C4-2B (cell line): ENCODE results near the gene PGGT1B.

Source experiments
- H3K27ac ChIP-seq: fragments of 450-650 bp; 2 replicates; pipeline ENCODE4 v1.5.1; 2017
- ZFX ChIP-seq: fragments of 450-650 bp; IDR thresholded peaks from 2 replicates; pipeline ENCODE4 v1.6.1; 2017
- TF ChIP-seq, protein P1 (sequence below): fragments of 450-650 bp; conservative IDR thresholded peaks from 2 replicates; pipeline ENCODE4 v1.5.1; 2017; ENCODE audit warnings: mild to moderate bottlenecking

PGGT1B gene

DNA sequence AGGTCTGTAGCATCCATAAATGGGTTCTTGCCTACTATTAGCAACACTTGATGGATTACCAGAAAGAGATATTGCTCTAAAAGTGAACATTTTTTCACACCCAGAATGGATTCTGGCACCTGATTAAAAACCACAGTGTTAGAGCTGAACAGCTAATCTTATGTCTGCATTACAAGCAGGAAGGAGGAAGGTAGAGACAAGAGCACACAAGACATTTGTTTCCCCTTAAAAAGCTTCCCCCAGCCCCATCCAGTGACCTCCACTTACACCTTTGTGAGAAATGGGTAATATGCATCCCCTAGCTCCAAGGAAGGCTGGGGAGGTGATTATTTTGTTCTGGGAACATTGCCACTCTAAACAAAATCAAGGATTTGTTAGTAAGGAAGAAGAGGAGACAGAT, 80.9 kb downstream of the PGGT1B start:
- no peak overlapping the region for H3K27ac ChIP-seq

DNA sequence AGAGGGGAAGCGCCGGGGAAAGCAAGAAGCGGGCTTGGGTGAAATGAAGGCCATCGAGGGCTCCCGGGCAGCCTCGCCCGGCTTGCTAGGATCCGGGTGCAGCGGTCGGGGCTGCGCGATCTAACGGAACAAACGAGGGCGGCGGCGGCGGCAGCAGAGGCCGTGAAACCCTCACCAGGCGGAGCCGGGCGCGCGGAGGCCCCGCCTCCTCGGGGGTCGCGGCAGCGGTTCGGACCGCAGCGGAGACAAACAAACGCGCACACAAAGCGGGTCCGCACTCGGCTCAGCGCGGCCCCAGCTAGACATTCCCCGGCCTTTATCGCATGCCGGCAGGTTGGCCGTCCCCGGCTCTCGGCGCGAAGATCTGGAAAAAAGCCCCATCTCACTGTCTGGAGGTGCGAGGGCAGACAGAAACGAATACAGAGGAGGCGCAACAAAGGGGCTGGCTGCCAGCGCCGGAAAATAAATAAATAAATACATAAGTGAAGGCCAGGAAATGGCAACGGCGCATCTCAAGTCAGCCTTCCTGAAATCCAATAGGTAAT, 82.4 kb downstream of the PGGT1B start:
- no peak overlapping the region for H3K27ac ChIP-seq

More for the DNA sequence above, 80.9 kb downstream of the PGGT1B start:
- no peak for TF ChIP-seq ZFX
- TF ChIP-seq, protein P1, sequence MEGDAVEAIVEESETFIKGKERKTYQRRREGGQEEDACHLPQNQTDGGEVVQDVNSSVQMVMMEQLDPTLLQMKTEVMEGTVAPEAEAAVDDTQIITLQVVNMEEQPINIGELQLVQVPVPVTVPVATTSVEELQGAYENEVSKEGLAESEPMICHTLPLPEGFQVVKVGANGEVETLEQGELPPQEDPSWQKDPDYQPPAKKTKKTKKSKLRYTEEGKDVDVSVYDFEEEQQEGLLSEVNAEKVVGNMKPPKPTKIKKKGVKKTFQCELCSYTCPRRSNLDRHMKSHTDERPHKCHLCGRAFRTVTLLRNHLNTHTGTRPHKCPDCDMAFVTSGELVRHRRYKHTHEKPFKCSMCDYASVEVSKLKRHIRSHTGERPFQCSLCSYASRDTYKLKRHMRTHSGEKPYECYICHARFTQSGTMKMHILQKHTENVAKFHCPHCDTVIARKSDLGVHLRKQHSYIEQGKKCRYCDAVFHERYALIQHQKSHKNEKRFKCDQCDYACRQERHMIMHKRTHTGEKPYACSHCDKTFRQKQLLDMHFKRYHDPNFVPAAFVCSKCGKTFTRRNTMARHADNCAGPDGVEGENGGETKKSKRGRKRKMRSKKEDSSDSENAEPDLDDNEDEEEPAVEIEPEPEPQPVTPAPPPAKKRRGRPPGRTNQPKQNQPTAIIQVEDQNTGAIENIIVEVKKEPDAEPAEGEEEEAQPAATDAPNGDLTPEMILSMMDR = no peak

DNA sequence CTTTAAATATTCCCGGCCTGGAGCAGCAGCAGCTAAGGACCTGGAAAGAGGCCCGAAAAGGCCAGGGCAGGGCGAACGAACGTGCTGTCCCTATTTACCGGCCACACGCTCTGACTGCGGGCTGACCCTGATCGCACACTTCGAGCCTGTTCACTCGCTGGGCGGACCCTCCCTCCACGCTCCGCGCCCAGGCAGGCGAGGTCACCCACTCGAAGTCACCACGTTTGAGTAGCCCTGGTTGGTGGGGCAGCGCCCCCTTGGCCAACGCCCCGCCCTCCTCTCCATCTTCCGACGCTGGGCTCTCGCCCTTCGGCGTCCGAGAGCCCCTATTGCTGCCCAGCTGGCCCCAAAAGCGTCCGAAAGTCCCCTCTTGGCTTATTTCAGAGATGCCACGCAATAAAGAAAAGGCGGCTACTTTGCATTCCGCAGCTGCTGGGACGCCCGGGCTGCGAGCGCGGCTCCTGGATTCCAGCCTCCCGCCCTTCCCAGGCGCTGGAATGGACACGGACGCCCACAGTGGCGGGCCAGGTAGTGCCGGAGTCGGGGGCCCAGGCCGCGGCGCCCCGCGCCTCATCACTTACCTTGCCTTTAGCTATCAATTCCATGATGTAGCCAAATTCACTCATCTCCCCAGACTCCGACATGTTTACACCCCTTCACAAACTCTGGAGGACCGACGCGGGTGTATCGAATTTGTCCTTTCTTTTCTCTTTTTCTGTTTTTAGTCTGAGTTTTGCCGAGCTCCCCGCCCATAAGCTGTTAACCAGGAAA, 83.1 kb downstream of the PGGT1B start:
- H3K27ac ChIP-seq = peak overlapping the region; percentile 98

More for the DNA sequence above, 82.4 kb downstream of the PGGT1B start:
- TF ChIP-seq ZFX = no peak
- TF ChIP-seq, protein P1 = no peak

DNA sequence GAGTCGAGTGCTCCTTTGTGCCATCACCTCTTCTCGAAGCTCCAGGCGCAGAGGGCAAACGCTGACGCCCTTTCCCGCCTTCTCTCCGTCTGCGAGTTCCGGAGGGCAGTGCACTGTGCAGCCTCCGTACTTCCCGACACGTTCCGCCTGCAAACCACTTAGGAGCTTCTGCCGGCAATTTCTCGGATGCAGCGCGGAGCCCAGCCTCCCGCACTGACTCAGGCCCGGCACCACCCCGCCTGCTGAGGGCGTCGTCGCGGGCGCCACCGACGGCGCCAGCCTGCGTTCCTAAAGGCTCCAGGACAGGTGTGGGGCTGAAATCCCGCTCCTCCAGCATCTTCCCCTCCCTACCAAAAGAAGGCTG, 83.7 kb downstream of the PGGT1B start:
- H3K27ac ChIP-seq = peak overlapping the region; percentile 98
- TF ChIP-seq ZFX = no peak

More for the DNA sequence above, 83.1 kb downstream of the PGGT1B start:
- no peak for TF ChIP-seq ZFX
- TF ChIP-seq, protein P1 = no peak

DNA sequence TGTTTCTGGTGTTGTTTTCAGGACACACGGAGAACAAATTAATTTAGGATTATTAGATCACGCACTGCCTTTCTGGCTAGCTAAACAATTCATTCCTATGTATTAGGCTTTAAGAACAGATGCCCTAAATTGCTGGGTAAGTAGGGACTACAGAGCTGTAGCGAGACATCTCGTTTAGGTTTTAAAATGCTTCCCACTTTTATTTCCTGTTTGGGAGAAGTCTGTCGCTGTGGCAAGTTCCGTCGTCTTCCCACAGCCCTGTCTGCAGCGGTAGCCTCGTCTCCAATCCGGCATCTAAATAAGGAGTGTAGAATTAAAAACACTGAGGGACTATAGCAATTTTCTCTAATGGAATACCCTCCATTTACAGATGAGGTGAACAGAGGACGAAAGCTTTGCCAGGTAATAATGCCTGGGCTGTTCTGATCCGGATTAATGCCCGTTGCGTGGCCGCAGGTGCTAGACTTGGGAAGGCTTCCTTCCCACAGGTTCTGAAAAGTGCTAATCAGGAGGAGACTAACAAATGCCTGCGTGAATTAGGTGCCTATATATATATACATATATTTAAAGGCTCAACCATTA, 91.7 kb downstream of the PGGT1B start:
- H3K27ac ChIP-seq = peak overlapping the region; percentile 84
- TF ChIP-seq, protein P1 = no peak
- TF ChIP-seq ZFX = no peak

DNA sequence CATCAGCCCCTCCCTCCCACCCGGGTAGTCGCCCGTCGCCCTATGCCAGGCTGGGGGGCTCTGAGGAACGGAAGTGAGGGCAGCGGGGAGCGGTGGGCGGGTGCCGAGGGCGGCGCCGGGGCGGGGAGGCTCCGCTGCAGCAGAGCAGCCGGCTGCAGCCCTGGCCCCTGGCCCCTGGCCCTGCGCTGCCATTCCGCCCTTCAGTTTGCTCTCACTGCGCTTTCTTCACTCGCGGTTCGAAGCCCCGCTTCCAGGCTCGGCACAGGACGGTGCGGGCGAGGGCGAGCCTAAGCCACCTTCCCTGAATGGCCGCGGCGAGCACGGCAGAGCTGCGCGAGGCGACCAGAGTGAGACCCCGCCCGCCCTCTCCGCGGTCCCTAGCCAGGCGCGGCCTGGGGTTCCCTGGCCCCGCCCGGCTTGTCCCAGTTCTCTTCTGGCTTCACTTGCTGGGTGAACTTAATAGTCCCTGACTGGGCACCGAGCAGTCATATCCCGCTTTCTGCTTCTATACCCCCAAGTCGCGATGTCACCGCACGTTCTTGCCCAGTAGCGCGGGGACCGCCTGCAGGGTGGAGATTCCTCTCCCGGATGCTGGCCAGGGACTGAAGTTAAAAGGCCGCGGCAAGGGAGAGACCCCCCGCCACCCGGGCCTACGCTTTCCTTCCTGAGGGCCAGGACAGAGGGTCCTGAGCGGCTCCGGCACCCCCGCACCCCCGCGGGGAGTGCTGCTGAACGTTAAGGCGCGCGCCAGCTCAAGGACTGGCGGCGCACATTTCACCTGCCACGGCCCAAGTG, 92.3 kb downstream of the PGGT1B start:
- peak overlapping the region; percentile 84 for H3K27ac ChIP-seq
- TF ChIP-seq ZFX = peak; percentile 28; the same call in 1 of the 2 replicates
- TF ChIP-seq, protein P1 = no peak

DNA sequence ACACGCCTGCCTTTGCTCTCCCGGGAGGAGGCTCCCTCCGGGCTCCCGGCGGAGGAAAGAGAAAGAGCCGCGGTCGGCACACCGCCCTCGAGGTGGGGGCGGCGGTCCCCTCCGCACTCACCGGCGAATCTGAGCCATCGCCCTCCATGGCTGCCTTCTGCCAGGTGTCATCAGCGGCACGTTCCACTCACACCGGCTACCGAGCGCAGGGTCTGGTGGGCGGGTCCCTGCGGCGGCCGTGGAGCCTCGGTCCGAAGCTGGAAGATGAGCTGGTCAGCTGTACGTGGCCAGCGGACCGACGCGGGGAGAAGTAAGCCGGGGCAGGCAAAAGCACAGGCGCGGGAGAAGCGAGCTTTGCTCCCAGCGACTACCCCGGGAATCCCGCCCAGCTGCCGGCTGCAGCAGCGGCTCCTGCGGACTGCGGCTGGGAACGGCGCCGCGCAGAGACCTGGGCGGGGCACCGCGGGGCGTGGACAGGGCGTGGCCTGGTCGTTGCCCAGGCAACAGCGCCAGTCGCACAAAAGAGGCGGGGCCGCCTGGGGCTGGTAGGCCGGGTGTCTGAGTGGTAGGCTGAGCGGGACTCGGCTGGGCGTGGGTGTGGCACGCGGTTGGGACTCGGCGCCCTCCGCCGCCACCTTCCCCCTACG, 93.1 kb downstream of the PGGT1B start, which contains the start of gene TRIM36:
Gene TRIM36, minus strand, starts transcription at position 422 of the 647 bp plus-strand sequence. Its CDS starts 274 bp downstream, at position 148.
- peak within 1 kb of the TSS; percentile 84 for H3K27ac ChIP-seq

More for the DNA sequence above, 93.1 kb downstream of the PGGT1B start, which contains the start of gene TRIM36:
- TF ChIP-seq ZFX = no peak
- TF ChIP-seq, protein P1 = peak; percentile 20; the same call in 1 of the 2 replicates
